Stimulated activated naive CD4-positive, alpha-beta T cell (primary cell): Measurements from ENCODE around the gene SERPINC1.
"Not testable (repeated sequence)": the region's sequence is repeated elsewhere in the genome, so short reads cannot be mapped to it uniquely, and the experiment has no call there.

Experiments
- DNase-seq, 6 experiments: peaks; one replicate each; lab custom pipeline; 2025; lab: John Stamatoyannopoulos, UW

The SERPINC1 gene

DNA sequence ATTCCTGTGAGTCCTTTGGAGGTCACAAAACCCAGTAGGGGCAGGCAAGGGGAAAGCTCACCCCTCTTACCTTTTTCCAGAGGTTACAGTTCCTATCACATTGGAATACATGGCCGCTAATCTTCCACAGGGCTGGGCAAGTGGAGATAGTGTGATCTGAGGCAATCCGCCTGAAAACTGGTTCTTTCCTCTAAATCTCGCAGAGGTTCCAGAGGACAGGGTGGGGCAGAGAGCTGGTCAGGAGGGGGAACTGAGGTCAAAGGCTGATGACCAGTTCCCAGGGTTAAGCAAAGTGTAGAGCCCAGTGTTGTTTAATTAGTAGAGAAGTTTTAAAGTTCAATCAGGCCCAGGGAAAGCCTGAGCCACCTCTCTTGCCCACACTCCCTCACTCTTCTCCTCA lies at the start of gene SERPINC1:
SERPINC1 (minus strand) TSS at position 179 of the 400 bp plus-strand sequence; CDS start at position 111, 68 bp downstream.
- DNase-seq, result no peak

DNA sequence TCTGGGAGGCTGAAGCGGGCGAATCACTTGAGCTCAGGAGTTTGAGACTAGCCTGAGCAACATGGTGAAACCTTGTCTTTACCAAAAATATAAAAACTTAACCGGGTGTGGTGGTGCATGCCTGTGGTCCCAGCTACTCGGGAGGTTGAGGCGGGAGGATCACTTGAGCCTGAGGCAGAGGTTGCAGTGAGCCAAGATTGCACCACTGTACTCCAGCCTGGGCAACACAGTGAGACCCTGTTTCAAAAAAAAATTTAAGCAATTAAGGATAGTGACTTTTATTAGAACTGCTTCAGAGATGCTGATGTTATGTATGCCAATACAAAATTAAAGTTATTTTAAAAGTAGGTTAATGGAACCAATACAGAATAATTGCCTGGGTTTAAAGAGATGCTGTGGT lies 48.8 kb upstream of the SERPINC1 start:
- not testable (repeated sequence) for DNase-seq

DNA sequence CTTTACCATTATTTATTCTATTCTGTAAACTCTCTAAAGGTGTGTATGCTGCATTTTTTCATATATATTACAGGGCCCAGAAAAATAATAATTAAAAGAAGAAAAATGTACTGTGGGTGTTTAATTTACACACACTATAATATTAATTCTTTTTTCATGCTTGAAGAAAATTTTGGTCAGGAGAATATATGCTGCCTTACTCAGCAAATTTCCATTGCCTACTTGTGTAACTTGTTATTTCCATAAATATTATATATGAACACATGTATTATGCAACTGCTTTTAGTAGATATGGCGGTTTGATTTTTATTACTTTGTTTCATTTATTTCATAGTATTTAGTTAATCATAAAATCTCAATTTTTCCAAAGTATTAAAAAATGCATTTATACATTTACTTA lies 46.4 kb upstream of the SERPINC1 start:
- DNase-seq, result no peak

DNA sequence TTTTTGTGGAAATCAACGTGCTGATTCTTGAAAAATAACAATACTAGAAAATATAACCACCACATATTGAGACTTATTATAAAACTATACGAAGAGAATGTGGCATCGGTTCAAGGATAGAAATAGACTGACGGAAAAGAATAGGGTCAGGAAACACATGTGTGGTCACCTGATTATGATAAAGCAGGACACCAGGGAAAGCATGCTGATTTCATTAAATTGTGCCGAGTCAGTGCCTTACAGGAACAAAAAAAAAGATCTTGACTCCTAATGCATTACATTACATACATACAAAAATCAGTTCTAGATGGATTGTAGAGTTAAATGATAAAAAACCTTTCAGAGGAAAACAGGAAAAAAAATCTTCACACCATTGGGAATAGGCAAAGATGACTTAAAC lies 43.5 kb upstream of the SERPINC1 start:
- no peak for DNase-seq

DNA sequence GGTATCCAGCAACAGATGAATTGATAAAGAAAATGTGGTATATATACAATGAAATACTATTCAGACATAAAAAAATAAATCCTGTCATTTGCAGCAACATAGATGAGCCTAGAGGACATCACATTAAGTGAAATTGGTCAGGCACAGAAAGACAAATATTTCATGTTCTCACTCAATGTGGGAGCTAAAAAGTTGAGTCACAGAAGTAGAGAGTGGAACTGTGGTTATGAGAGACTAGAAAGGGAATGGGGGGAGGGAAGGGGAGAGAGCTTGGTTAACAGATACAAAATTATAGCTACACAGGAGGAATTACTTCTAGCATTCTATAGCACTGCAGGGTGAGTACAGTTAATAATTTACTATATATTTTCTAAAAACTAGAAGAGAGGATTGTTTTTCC lies 37.1 kb upstream of the SERPINC1 start:
- no peak for DNase-seq

- no peak for DNase-seq
Observed at GRCh38 chr1:173948594-173948993, 31.5 kb upstream of the SERPINC1 start.

- no peak for DNase-seq
Observed at GRCh38 chr1:173946380-173946921, 29.3 kb upstream of the SERPINC1 start.

DNA sequence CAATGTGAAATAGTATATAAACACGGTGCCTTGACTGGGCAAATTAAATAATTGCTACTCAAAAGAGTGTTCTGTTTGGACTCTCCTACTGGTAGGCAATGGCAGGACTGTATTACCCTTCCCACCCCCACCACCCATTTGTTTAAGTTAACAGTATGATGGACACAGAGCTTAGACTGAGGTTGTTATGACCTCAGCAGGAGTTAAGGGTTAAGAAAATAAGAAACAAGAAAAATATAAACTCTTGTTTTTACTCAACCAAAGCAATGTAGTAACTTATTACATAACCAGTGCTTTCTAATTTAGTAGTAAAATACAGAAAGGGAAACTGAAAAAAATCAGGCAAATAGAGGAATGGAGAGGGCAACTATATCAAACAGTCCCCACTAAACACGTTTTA lies 19.9 kb upstream of the SERPINC1 start:
- DNase-seq, result no peak

- DNase-seq, result no peak
Observed at GRCh38 chr1:173934440-173934839, 17.3 kb upstream of the SERPINC1 start.

DNA sequence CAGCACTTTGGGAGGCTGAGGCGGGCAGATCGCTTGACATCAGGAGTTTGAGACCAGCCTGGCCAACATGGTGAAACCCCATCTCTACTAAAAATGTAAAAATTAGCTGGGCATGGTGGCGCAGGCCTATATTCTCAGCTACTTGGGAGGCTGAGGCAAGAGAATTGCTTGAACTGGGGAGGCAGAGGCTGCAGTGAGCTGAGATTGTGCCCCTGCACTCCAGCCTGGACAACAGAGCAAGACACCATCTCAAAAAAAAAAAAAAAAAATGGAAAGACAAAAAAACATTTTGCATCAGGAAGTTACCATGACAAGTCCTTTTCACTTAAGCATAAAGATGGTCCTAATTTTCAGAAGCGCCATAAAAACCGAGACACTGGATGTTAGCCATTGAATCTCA lies 13.4 kb upstream of the SERPINC1 start:
- DNase-seq, result not testable (repeated sequence)

DNA sequence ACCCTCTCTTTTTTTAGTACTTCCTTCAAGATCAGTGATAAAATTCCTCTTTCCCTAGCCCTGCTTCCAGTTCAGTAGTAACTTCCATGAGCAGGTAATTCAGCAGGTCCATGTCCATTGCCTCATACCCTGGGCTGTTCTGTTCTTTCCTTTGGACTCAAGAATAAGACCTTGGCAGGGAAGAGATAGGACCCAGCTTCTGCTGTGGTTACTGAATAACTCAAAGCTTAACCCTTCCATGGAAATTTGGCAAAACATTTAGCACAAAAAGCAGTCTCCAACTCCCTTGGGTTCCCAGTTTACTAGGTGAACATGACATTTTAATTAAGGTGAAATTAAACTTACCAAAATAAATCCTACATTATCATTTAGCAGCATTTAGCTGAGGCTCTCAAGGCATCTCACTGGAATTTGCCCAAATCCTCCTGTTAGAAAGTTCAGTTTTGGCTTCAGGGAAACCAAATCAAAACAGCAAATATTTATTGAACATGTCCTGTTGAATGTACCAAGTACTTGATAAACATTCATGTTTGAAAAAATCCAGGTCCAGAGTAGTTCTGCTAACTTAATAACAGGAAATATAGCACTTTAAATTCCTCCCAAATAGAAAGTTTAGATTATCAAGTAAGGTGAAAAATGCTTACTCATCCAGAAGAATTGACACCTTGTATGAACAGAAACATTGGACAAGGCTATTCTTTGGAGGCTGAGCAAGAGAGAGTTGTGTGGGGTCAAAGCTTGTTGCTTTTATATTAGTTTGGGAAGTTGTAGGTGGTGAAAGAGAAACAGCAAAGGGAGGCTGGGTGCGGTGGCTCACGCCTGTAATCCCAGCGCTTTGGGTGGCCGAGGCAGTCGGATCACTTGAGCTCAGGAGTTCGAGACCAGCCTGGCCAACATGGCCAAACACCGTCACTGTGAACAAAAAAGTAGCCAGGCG lies 8.4 kb upstream of the SERPINC1 start:
- no peak for DNase-seq

GRCh38 chr1:173920861-173921260 lies 3.7 kb upstream of the SERPINC1 start:
- no peak for DNase-seq

GRCh38 chr1:173917635-173918493 lies 737 bp upstream of the SERPINC1 start:
- DNase-seq, result no peak

- DNase-seq, result no peak
Observed at GRCh38 chr1:173916667-173917066, 460 bp downstream of the SERPINC1 start.

DNA sequence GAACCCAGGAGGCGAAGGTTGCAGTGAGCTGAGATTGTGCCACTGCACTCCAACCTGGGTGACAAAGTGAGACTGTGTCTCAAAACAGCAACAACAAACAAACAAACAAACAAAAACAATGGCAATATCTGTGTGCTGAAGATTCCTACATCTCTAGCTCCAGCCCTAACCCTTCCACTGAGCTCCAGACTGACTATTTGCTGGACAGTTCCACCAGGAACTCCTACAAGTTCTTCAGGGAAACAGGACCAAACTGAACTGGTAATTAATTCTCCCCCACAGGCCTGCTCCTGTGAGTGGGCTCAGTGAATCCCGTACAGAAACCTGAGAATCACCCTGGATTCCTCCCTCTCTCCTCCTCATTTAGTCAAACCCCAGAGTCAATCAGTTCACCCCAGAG lies 1.5 kb downstream of the SERPINC1 start:
- no peak for DNase-seq

- no peak for DNase-seq
Observed at GRCh38 chr1:173914366-173914871, 2.7 kb downstream of the SERPINC1 start.

DNA sequence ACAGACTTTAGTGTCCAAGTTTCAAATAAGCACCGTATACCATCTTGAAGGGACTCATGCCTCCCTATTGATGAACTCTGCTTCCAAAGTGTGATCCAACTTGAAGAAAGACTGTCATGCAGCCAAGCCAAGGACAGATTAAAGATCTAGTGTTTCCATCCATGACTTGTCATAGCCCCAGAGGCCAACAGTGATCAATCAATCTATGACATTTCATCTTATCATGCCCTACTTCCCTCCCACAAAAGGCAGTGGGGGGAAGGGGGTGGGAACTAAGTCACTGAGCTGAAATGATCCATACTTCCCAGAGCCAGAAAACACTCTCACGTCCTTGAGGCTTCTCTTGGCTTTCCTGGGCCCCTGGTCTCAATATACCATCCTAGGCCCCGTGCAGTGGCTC lies 4.0 kb downstream of the SERPINC1 start:
- no peak for DNase-seq

DNA sequence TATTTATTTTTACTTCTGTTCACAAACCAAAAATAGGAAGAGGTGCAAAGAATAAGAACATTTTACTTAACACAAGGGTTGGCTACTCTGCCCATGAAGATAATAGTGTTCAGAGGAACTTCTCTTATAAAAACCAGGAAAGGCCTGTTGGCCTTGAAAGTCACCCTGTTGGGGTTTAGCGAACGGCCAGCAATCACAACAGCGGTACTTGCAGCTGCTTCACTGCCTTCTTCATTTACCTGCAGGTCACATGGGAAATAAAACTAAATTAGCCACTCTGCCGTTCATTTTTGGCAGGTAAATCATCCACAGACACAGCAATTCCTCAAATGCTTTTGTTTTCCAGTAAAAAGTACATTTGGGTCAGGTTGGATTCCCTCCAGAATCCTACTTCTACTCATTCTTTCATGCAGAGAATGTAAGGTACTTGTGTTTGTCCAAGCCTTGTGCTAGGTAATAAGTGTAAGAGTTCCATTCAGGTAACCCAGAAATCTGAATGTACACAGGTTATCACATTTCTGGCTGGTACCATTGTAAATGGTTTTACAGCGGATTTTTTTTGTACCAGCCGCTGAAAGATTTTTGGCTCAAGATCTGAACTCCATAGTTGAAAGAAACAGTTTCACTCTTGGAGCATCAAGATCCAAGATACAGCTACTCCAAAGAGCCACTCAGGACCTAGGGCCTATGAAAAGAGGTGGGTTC lies 13.1 kb downstream of the SERPINC1 start:
- no peak for DNase-seq

- DNase-seq, result no peak
Observed at GRCh38 chr1:173900992-173901391, 16.1 kb downstream of the SERPINC1 start.

DNA sequence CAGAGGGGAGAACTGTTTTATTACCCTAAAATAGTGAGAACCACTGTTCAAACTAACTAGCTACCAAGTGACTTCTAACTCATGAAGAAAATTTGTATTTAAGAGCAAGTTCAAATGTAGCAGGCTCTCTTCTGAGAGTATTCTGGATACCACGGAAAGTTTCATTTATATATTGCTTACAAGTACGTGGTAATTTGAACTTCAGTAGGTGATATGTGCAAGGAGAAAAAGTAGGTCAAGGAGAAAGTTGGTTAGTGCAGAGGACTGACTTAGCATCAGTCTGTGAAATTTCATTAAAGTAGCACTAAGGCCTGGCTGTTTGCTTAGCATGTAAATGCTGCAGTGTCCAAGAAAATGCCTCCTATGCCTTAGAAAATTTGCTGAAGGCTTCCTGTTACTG lies 16.7 kb downstream of the SERPINC1 start:
- no peak for DNase-seq

- DNase-seq, result no peak
Observed at GRCh38 chr1:173894189-173894588, 22.9 kb downstream of the SERPINC1 start.

GRCh38 chr1:173893611-173894010 lies 23.5 kb downstream of the SERPINC1 start:
- DNase-seq, result no peak
